Immature natural killer cell (primary cell): ENCODE data around the gene ST3GAL4. TPM values are rescaled to one million over a fixed set of nuclear protein-coding genes. Genes with fewer than 3 reads are reported as not detected.
A peak's percentile ranks its signal among the peaks of the same experiment; 100 is the strongest.
"Not testable (repeated sequence)": the region's sequence is repeated elsewhere in the genome, so short reads cannot be mapped to it uniquely, and the experiment has no call there.

Source experiments
- DNase-seq, 3 donors: peaks; one replicate each; pipeline ENCODE4 v3.0.0; 2022; ENCODE audit warnings: mixed read lengths in 1 of 3
- H3K27ac Mint-ChIP-seq, 6 donors: one replicate each; pipeline ENCODE4 v1.8.0; 2020; ENCODE audit warnings: mixed read lengths in 6 of 6, mild to moderate bottlenecking in 5 of 6, inconsistent platforms in 4 of 6, moderate library complexity in 3 of 6
- H3K27me3 Mint-ChIP-seq, 3 donors: one replicate each; pipeline ENCODE4 v1.8.0; 2020 to 2021; ENCODE audit warnings: low read depth in 3 of 3, mild to moderate bottlenecking in 3 of 3, mixed read lengths in 3 of 3, moderate library complexity in 3 of 3, inconsistent platforms in 1 of 3
- H3K36me3 Mint-ChIP-seq, 3 donors: one replicate each; pipeline ENCODE4 v1.8.0; 2020; ENCODE audit warnings: mixed read lengths in 3 of 3, inconsistent platforms in 2 of 3, mild to moderate bottlenecking in 2 of 3
- H3K4me1 Mint-ChIP-seq, 2 donors: one replicate each; pipeline ENCODE4 v1.8.0; 2020; ENCODE audit warnings: inconsistent platforms in 2 of 2, mild to moderate bottlenecking in 2 of 2, mixed read lengths in 2 of 2, moderate library complexity in 1 of 2
- H3K4me3 Mint-ChIP-seq, 5 donors: one replicate each; pipeline ENCODE4 v1.8.0; 2020; ENCODE audit warnings: mild to moderate bottlenecking in 5 of 5, mixed read lengths in 5 of 5, inconsistent platforms in 3 of 5, moderate library complexity in 3 of 5
- H3K9me3 Mint-ChIP-seq, 6 donors: one replicate each; pipeline ENCODE4 v1.8.0; 2020; ENCODE audit warnings: mild to moderate bottlenecking in 6 of 6, mixed read lengths in 6 of 6, inconsistent platforms in 4 of 6, moderate library complexity in 3 of 6
- polyA plus RNA-seq, 3 donors: library from polyadenylated mRNA; unstranded; fragments of 300-500 nt; fragmentation: Illumina TruSeq; gene quantifications; one replicate each; pipeline ENCODE4 v1.2.3, GENCODE V29; 2021

Gene ST3GAL4
- polyA plus RNA-seq, 3 donors from 2014 or later, result 25.0 to 31.7 (median 30.9) TPM

DNA sequence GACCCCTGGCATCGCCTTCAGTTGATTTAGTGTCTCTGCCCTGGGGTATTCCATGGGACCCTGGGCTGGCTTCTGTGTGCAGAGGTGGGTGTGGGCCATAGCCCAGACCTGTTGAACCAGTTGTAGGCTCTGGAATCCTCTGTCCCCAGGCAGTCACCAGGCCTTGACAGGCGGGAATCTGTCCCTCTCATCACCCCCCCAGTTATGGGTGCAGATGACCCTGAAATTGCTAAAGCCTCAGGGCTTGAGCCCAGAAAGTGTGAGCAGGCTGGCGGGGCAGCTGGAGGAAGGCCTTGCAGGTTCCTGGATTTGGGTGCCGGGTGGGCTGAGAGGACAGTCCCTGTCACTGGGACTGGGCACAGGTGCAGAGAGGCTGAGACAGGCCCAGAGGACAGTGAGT lies 27.2 kb downstream of the ST3GAL4 start:
- not testable (repeated sequence) for H3K9me3 Mint-ChIP-seq, H3K36me3 Mint-ChIP-seq, H3K4me3 Mint-ChIP-seq, DNase-seq, H3K27me3 Mint-ChIP-seq, H3K27ac Mint-ChIP-seq
- H3K4me1 Mint-ChIP-seq, result peaks cover 25 to 38% of the 10 kb centered on the region in 2 donors

DNA sequence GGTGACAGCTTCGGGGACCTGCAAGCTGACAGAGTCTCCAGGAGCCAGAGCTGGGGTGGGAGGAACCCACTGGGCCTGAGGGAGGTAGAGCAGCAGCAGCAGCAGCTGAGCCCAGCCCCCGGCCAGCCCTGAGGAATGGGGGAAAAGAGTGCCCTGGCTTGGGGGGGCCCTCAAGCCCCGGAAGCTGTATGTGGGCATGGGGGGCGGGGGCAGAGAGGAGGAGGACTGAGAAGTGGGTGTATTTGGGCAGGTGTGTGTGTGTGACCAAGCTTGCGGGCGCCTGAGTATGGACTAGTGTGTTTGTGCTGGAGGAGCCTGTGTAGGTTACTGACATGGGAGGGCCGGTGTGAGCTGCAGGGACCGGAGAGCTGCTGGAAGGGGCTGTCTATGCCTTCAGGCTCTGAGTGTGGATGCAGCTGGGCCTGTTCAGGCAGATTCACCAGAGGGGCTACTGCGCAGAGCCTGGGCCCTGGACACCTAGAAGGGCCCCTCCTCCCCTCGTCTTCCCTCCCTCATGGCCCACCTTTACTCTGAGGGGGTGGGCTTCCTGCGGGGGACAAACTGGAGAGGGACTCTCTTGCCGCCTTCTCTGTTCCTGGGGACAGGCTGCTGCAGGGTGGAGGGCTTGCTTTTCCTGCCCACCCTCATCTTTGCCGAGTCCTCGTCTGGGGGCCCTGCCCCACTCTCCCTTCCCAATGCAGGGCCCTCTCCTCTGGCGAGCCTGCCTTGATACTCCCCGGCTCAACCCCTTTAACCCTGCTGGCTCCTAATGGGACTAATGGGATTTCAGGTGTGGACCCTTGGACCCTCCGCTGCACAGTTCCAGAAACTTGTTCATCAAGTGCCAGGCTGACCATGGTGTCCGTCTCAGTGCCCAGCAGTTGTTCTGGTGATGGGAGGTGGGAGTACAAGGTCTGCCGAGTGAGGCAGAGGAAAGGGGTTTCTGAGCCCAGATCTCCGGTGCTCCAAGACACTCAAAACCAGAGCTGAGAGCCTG lies 28.2 kb downstream of the ST3GAL4 start:
- no peaks in the 10 kb centered on the region for H3K36me3 Mint-ChIP-seq
- no peak overlapping the region for H3K4me3 Mint-ChIP-seq
- H3K9me3 Mint-ChIP-seq, result no peaks in the 10 kb centered on the region
- H3K4me1 Mint-ChIP-seq, result peaks cover 24 to 39% of the 10 kb centered on the region in 2 donors
- H3K27ac Mint-ChIP-seq, result no peak overlapping the region
- DNase-seq, result no peak
- H3K27me3 Mint-ChIP-seq, result peaks cover 2 to 4% (median 3%) of the 10 kb centered on the region in 3 donors

DNA sequence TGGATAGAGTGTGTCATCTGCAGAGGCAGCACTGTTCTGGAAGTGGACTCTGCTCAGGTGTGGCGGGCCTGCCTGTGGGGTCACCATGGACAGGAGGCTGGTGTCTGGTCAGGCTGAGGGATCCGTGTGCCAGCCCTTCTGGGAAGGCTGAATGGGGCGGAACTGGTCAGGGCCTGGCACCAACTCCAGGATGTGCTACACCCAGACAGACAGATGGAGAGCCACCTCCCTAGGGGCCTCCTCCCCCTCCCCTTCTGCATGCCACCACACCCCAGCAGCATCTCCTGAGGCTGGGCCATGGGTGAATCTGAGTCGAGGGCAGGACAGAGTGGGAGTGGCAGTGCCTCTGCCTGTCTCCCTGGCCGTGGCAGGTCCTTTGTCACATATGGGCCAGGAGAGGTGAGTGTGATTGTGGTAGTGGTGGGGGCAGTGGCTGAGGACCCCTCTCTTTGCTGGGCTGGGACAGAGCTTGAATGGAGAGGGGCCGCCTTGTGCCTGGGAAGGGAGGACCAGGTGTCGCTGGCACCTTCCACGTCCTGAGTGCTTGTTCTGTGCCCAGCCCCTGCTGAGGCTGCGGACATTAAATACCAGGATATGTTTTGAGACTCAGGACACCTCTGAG lies 29.1 kb downstream of the ST3GAL4 start:
- Mint-ChIP-seq H3K27me3 (peaks cover 2 to 4% (median 3%) of the 10 kb centered on the region in 3 donors), H3K36me3 (no peaks in the 10 kb centered on the region), H3K9me3 (no peaks in the 10 kb centered on the region), H3K27ac (peak overlapping the region in 2 of 6 donors; percentile 11 to 80), H3K4me1 (peaks cover 26 to 35% of the 10 kb centered on the region in 2 donors), H3K4me3 (no peak overlapping the region)
- DNase-seq, result no peak

DNA sequence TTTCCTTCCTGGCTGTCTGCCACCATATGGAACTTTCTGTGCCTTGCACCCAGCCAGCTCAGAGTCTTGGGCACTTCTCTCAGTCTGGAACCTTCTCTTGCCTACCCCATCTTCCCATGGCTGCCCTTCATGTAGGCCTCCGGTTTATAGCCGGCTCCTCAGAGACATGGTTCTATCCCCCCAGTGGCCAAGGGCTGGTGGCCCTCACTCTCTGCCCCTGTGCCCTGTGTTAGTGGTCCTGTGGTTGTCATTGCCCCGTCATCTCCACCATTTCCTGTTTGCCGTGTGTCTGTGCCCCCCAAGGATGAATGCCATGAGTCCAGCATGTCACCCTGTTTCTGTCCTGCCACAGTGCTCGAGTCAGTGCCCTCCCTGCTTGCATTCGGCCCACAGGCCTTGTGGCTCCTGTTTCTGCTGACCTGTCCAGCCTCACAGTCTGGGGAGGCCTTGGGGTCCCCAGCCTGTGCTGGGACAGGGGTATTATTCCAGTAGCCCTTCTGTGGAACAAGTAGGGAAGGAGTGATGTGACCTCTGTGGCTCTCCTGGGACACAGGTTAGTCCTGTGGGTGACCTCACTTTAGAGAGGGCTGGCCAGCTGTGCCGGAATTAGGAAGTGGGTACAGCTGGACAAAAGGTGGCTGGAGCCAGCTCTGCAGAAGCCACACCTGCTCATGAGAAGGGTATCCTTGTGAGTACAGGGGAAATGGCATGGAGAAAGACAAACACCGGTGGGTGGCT lies 30.7 kb downstream of the ST3GAL4 start:
- Mint-ChIP-seq H3K4me1 (peaks cover 37 to 39% of the 10 kb centered on the region in 2 donors), H3K27me3 (peaks cover 0 to 4% (median 2%) of the 10 kb centered on the region in 3 donors), H3K27ac (peak overlapping the region; percentile 64 to 85 (median 74)), H3K9me3 (no peaks in the 10 kb centered on the region), H3K4me3 (peak overlapping the region in 1 of 5 donors; percentile 23), H3K36me3 (no peaks in the 10 kb centered on the region)
- DNase-seq, result no peak

DNA sequence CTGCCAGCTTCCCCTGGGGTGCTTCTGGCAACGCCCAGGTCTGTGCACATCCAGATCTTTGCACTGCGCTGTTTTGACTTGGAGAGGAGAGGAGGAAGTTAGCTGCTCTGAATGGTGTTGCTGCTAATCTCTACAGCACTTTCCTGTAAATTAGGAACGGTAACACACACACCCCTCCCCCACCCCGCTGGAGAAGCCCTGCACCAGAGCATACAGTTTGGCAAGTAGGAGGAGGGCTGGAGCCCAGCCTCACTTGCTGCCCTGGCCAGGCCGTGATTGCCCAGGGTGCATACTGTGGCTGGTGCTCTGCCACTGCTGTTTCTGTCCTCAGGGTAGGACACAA lies 31.2 kb downstream of the ST3GAL4 start:
- Mint-ChIP-seq H3K4me3 (peak overlapping the region in 1 of 5 donors; percentile 23), H3K4me1 (peaks cover 42 to 44% of the 10 kb centered on the region in 2 donors), H3K27ac (peak overlapping the region in 5 of 6 donors; percentile 4 to 80 (median 46))
- H3K27me3 Mint-ChIP-seq, H3K36me3 Mint-ChIP-seq, H3K9me3 Mint-ChIP-seq, DNase-seq: not testable (repeated sequence)

DNA sequence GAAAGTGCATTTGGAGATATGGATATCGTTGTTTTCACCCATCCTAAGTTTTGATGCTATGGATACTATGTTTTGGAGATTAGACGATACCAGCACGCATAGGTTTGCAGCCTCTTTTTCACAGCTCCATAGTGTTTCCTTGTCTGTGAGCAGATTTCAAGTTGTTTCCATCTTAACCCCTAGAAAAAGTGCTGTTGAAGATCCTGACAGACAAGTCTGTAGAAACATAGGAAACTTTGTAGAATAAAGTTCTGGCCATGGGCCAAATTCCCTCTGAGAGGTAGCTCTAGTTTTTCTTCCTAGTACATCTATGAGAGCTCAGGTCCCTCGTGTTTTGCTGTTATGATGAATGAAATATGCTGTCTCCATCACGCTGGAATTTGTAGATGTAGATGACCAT lies 32.4 kb downstream of the ST3GAL4 start:
- H3K9me3 Mint-ChIP-seq, result no peaks in the 10 kb centered on the region
- H3K27ac Mint-ChIP-seq, result peak overlapping the region in 5 of 6 donors; percentile 23 to 76 (median 30)
- peaks cover 0 to 4% (median 4%) of the 10 kb centered on the region in 3 donors for H3K27me3 Mint-ChIP-seq
- no peak overlapping the region for H3K4me3 Mint-ChIP-seq
- no peak for DNase-seq
- peaks cover 54 to 56% of the 10 kb centered on the region in 2 donors for H3K4me1 Mint-ChIP-seq
- H3K36me3 Mint-ChIP-seq, result no peaks in the 10 kb centered on the region

DNA sequence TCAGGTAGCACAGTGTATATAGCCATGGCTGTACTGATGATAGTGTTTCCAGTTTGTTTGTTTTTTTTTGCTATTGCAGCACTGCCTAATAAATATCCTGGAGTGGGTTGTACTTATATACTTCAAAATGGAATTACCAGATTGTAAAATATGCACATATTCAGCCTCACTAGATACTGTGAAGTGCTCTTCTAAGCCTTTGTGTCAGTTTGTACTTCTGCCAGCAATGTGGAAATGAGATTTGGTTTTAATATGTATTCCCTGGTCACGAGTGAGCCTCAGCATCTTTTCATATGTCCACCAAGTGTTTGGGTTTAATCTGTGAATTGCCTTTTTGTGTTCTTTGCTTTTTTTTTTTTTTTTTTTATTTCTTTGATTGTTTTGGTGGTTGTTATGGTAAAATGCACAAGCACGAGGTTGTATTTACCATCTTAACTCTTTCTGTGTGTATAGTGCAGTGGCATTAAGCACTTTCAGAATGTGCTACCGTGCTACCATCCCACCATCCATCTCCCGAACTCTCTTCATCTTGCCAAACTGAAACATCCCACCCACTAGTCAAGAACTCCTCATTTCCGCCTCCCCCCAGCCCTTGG lies 34.9 kb downstream of the ST3GAL4 start:
- Mint-ChIP-seq H3K36me3 (no peaks in the 10 kb centered on the region), H3K27me3 (peaks cover 0 to 4% (median 4%) of the 10 kb centered on the region in 3 donors), H3K4me3 (no peak overlapping the region), H3K27ac (peak overlapping the region in 4 of 6 donors; percentile 23 to 81 (median 68)), H3K4me1 (peaks cover 58 to 60% of the 10 kb centered on the region in 2 donors), H3K9me3 (no peaks in the 10 kb centered on the region)
- DNase-seq, result no peak

DNA sequence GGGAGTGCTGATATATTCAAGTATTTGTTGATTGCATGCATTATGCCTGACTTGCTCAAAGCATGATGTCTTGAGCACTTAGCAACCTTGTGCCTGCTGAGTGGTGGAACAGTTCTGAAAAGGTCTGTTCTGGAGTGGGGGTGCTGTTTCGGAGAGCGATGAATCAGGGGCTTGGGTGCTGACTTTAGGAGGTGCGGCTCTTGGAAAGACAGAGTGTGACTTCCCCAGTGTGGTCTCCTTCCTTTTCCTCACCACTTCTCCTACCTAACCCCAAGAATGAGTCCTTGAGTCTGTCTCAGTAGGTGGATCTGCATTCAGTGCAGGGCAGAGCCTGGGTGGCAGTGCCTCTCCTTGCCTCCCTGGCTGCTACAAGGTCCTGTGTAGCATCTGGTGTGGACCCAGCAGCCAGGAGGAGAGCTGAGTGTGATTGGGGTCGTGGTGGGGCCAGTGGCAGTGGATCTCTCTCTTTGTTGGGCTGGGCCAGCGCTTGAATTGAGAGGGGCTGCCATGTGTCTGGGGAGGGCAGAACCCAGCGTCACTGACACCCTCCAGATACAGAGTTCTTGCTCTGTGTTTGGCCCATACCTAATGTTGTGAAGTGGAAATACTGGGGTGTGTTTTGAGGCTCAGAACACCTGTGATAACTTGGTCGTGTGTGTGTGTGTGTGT lies 35.9 kb downstream of the ST3GAL4 start:
- Mint-ChIP-seq H3K27ac (peak overlapping the region; percentile 45 to 91 (median 78)), H3K27me3 (peaks cover 0 to 4% (median 2%) of the 10 kb centered on the region in 3 donors), H3K4me1 (peaks cover 48 to 50% of the 10 kb centered on the region in 2 donors), H3K4me3 (peak overlapping the region in 3 of 5 donors; percentile 29 to 72 (median 56)), H3K36me3 (no peaks in the 10 kb centered on the region), H3K9me3 (no peaks in the 10 kb centered on the region)
- DNase-seq, result no peak

DNA sequence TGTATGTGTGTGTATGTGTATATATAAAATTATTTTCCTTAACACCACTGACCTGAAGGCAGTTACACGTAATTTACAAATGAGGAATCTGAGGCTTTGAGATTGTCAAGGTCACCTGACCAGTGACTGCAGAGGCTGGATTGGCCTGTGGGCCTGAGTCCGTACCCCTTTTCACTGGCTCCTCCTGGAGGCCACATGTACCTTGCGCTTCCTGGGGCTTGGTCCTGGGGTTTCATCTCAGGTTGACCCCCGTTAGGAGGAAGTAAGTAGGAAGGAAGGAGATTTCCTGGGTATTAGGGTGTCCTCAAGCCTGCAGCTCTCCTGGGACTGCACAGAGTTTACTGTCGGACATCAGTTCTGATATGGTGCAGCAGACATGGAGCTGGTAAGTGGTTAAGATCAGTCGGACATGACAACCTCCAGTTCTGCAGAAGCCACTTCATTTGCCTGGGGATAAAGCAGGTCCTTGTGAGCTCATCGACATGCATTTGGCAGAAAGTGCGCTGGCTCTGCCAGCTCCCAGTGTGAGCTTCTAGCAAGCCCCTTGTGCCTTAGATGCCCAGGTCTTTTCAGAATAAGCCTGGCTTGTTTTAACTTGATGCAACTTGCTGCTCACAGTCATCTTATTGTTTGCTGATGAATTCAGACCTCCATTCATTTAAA lies 36.6 kb downstream of the ST3GAL4 start:
- Mint-ChIP-seq H3K36me3 (no peaks in the 10 kb centered on the region), H3K4me3 (peak overlapping the region; percentile 50 to 72 (median 69)), H3K4me1 (peaks cover 43% of the 10 kb centered on the region in 2 donors), H3K27ac (peak overlapping the region; percentile 60 to 91 (median 86)), H3K27me3 (peaks cover 0 to 2% (median 0%) of the 10 kb centered on the region in 3 donors), H3K9me3 (no peaks in the 10 kb centered on the region)
- DNase-seq, result peak in 2 of 3 donors; percentile 11 to 16

DNA sequence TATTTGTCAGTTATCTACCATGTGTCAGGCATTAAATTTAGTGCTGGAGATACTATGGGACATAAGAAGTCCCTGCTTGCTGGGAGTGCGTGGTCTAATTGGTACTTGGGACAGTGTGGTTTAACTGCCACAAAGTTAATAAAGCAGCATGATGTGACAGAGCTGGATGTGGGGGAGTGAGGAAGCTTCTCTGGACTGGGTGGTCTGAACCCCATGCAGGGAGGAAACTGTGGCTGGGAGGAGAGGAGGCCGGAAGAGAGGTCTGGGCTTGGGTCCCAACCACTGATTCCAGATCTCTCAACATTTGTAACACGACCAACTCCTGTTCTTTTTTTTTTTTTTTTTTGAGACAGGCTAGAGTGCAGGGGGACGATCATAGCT lies 37.1 kb downstream of the ST3GAL4 start:
- H3K4me3 Mint-ChIP-seq, result peak overlapping the region; percentile 50 to 72 (median 69)
- H3K4me1 Mint-ChIP-seq, result peaks cover 41 to 43% of the 10 kb centered on the region in 2 donors
- peaks cover 0 to 2% (median 0%) of the 10 kb centered on the region in 3 donors for H3K27me3 Mint-ChIP-seq
- peak overlapping the region; percentile 60 to 91 (median 86) for H3K27ac Mint-ChIP-seq
- H3K9me3 Mint-ChIP-seq, result no peaks in the 10 kb centered on the region
- H3K36me3 Mint-ChIP-seq, result no peaks in the 10 kb centered on the region
- DNase-seq, result peak in 1 of 3 donors; percentile 9

DNA sequence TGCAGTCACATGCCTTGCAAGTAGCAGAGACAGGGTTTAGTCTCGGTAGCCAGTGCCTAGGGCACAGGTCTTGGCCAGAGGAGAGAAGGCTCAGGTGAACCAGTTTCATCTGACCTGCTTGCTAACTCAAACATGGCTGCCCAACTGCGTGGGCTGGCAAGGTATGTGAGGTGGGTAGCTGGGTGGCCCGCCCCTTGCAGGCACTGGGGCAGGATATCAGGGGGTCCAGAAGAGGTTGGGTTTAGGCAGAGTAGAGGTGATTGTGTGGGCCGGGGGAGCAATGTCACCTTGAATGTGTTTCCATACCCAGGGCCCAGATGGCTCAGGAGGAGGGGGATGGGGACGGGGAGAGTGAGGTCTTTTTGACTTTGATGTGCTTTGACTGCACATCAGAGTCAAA lies 37.7 kb downstream of the ST3GAL4 start:
- H3K27me3 Mint-ChIP-seq, result peaks cover 0 to 5% (median 0%) of the 10 kb centered on the region in 3 donors
- H3K9me3 Mint-ChIP-seq, result no peaks in the 10 kb centered on the region
- DNase-seq, result no peak
- H3K4me3 Mint-ChIP-seq, result peak overlapping the region in 3 of 5 donors; percentile 56 to 72 (median 69)
- peak overlapping the region; percentile 21 to 91 (median 72) for H3K27ac Mint-ChIP-seq
- H3K36me3 Mint-ChIP-seq, result no peaks in the 10 kb centered on the region
- peaks cover 38 to 43% of the 10 kb centered on the region in 2 donors for H3K4me1 Mint-ChIP-seq

DNA sequence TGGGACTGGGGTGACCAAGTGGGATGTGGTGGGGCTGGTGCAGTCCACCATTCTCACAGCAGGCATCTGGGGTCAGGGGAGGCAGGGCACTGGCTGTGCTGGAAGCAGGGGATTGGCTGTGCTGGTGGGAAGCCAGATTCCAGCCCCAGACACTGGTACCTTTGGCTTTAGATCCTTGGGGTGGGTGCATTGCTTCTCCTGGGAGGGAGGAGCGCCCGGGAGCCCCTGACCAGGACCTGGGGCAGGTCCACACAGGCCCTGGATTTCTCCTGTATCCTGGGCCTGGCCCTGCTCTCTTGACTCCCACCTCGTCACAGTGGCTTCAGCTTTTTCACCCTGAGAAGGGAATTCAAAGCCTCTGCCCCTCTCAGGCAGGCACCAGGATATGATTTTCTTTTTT lies 38.5 kb downstream of the ST3GAL4 start:
- DNase-seq, result no peak
- H3K9me3 Mint-ChIP-seq, result no peaks in the 10 kb centered on the region
- H3K36me3 Mint-ChIP-seq, result no peaks in the 10 kb centered on the region
- H3K4me3 Mint-ChIP-seq, result peak overlapping the region in 1 of 5 donors; percentile 18
- H3K27me3 Mint-ChIP-seq, result peaks cover 0 to 5% (median 0%) of the 10 kb centered on the region in 3 donors
- peak overlapping the region in 1 of 6 donors; percentile 35 for H3K27ac Mint-ChIP-seq
- peaks cover 39 to 40% of the 10 kb centered on the region in 2 donors for H3K4me1 Mint-ChIP-seq
